Glutamatergic neuron (in vitro differentiated cells): Measurements from ENCODE around the gene ELP6. TPM values are rescaled to one million over a fixed set of nuclear protein-coding genes. Genes with fewer than 3 reads are reported as not detected.
"Not testable (repeated sequence)": the region's sequence is repeated elsewhere in the genome, so short reads cannot be mapped to it uniquely, and the experiment has no call there.

Source experiments
- DNase-seq: peaks from one replicate; pipeline ENCODE4 v3.0.0; 2022
- H3K27ac Mint-ChIP-seq: one replicate; pipeline ENCODE4 v1.8.0; 2020; ENCODE audit warnings: mild to moderate bottlenecking, mixed read lengths, inconsistent platforms; ENCODE audit not compliant: unreplicated experiment
- H3K27me3 Mint-ChIP-seq: one replicate; pipeline ENCODE4 v1.8.0; 2020; ENCODE audit warnings: mild to moderate bottlenecking, moderate library complexity, mixed read lengths, inconsistent platforms; ENCODE audit not compliant: unreplicated experiment
- H3K36me3 Mint-ChIP-seq: one replicate; pipeline ENCODE4 v1.8.0; 2020; ENCODE audit warnings: mild to moderate bottlenecking, mixed read lengths, inconsistent platforms; ENCODE audit not compliant: unreplicated experiment
- H3K4me1 Mint-ChIP-seq: one replicate; pipeline ENCODE4 v1.8.0; 2020; ENCODE audit warnings: mild to moderate bottlenecking, low read depth, mixed read lengths, inconsistent platforms; ENCODE audit not compliant: unreplicated experiment
- H3K4me3 Mint-ChIP-seq: one replicate; pipeline ENCODE4 v1.8.0; 2020; ENCODE audit warnings: mild to moderate bottlenecking, mixed read lengths, inconsistent platforms; ENCODE audit not compliant: unreplicated experiment
- H3K9me3 Mint-ChIP-seq: one replicate; pipeline ENCODE4 v1.8.0; 2020; ENCODE audit warnings: mild to moderate bottlenecking, moderate library complexity, mixed read lengths, inconsistent platforms; ENCODE audit not compliant: unreplicated experiment
- CTCF ChIP-seq: fragments of 200-600 bp; sonication (generic); IDR thresholded peaks from one replicate; pipeline ENCODE4 v1.5.0; 2021; ENCODE audit not compliant: partially characterized antibody, unreplicated experiment
- total RNA-seq: library from RNA; stranded (reverse); fragmentation: NEBNext Ultra II Directional; extraction: Animal tissue kit (Norgen Biotek cat#: 25700); gene quantifications from one replicate; pipeline ENCODE4 v1.2.1, GENCODE V29; 2021; ENCODE audit not compliant: unreplicated experiment

Gene ELP6
- total RNA-seq, 1 donor from 2014 or later: 40.0 TPM

GRCh38 chr3:47515864-47516319 lies 2.4 kb upstream of the ELP6 start:
- no peak for TF ChIP-seq CTCF
- peaks cover 4% of the 10 kb centered on the region for H3K9me3 Mint-ChIP-seq
- DNase-seq: no peak
- H3K36me3 Mint-ChIP-seq: no peaks in the 10 kb centered on the region
- no peak overlapping the region for H3K27ac Mint-ChIP-seq
- peaks cover 13% of the 10 kb centered on the region for H3K27me3 Mint-ChIP-seq
- H3K4me1 Mint-ChIP-seq: no peaks in the 10 kb centered on the region
- H3K4me3 Mint-ChIP-seq: no peak overlapping the region

- no peaks in the 10 kb centered on the region for H3K4me1 Mint-ChIP-seq
- peaks cover 3% of the 10 kb centered on the region for H3K9me3 Mint-ChIP-seq
- peaks cover 13% of the 10 kb centered on the region for H3K27me3 Mint-ChIP-seq
- no peak overlapping the region for H3K27ac Mint-ChIP-seq
- no peaks in the 10 kb centered on the region for H3K36me3 Mint-ChIP-seq
- no peak for TF ChIP-seq CTCF
- no peak for DNase-seq
- no peak overlapping the region for H3K4me3 Mint-ChIP-seq
Measured at GRCh38 chr3:47515100-47515499, 1.6 kb upstream of the ELP6 start.

GRCh38 chr3:47512416-47513124 lies 942 bp downstream of the ELP6 start:
- peak; percentile 24 for DNase-seq

GRCh38 chr3:47505267-47505666 lies 8.2 kb downstream of the ELP6 start:
- DNase-seq, H3K36me3 Mint-ChIP-seq, H3K27me3 Mint-ChIP-seq, H3K27ac Mint-ChIP-seq, H3K4me1 Mint-ChIP-seq, H3K9me3 Mint-ChIP-seq, H3K4me3 Mint-ChIP-seq: not testable (repeated sequence)

More at GRCh38 chr3:47512416-47513124, 942 bp downstream of the ELP6 start:
- Mint-ChIP-seq H3K9me3 (peaks cover 3% of the 10 kb centered on the region), H3K27ac (peak overlapping the region; percentile 90), H3K27me3 (peaks cover 13% of the 10 kb centered on the region), H3K4me1 (no peaks in the 10 kb centered on the region), H3K4me3 (peak overlapping the region; percentile 94), H3K36me3 (no peaks in the 10 kb centered on the region)
- TF ChIP-seq CTCF: no peak

- Mint-ChIP-seq H3K9me3 (no peaks in the 10 kb centered on the region), H3K4me3 (no peak overlapping the region), H3K36me3 (no peaks in the 10 kb centered on the region), H3K27ac (no peak overlapping the region), H3K4me1 (no peaks in the 10 kb centered on the region), H3K27me3 (no peaks in the 10 kb centered on the region)
- TF ChIP-seq CTCF: no peak
- no peak for DNase-seq
Measured at GRCh38 chr3:47504113-47504512, 9.4 kb downstream of the ELP6 start.
